ENCODE data around the gene ZNF335.
A peak's percentile ranks its signal among the peaks of the same experiment; 100 is the strongest.

The ZNF335 gene

DNA sequence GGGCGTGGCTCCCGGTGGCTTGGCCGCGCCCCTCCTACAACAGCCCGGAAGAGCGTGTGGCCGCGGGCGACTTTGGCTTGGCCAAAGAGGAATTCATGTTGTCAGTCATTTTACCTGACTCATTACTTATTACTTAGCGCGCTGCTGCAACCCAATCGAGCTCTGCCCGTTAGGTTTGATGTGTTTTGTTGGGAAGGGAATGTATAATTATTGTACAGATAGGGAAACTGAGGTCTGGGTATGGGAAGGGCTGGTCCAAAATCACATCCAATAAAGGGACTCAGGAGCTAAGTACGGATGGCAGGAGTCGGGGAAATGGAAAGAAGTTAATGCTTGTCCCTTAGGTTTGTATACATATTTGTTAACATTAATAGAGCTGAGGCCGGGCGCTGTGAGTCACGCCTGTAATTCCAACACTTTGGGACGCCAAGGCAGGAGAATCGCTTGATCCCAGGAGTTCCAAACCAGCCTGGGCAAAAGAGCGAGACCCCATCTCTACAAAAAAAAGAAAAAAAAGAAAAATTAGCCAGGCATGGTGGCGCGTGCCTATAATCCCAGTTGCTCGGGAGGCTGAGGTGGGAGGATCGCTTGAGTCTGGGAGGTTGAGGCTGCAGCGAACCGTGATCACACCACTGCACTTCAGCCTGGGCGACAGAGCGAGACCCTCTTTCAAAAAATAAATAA, 639 bp upstream of the ZNF335 start:
- Histone ChIP-seq H3K79me2 (ENCODE audit: control insufficient read depth, insufficient read depth, low read length) (peaks cover 3% of the 10 kb centered on the region), H3K79me1 (ENCODE audit: low read length) (peaks cover 12% of the 10 kb centered on the region)

DNA sequence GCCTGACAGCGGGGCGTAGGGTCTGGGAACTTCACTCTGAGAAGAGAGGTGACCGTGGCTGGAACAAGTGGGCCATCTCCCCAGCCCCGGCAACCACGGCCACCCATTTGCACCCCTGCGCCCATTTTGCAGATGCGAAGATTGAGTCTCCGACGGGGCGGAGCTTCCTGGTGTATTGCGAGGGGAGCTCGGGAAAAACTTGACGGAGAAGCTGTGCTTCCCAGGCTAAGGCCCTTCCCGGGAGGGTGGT, 653 bp downstream of the ZNF335 start:
- no peaks in the 10 kb centered on the region for H3K27me3 ChIP-seq (ENCODE audit: insufficient read depth, low read length, poor library complexity)
- peak overlapping the region; percentile 39 for H3K4me2 ChIP-seq (ENCODE audit: low read length)
- peak overlapping the region; percentile 75 for H3K4me3 ChIP-seq (ENCODE audit: low read length)
- H3K18ac ChIP-seq (ENCODE audit: low read length): no peak overlapping the region
- H2BK15ac ChIP-seq (replicated peaks; ENCODE audit: low read depth): no peak overlapping the region
- peaks cover 5% of the 10 kb centered on the region for H3K36me3 ChIP-seq (ENCODE audit: control insufficient read depth, insufficient read depth, low read length)
- H2AK5ac ChIP-seq (ENCODE audit: low read length): peak overlapping the region; percentile 22
- H3K4ac ChIP-seq (ENCODE audit: low read depth, low read length): no peak overlapping the region
- DNase-seq: no peak
- H2BK5ac ChIP-seq (ENCODE audit: low read length): no peak overlapping the region
- H2BK120ac ChIP-seq (ENCODE audit: low read depth, low read length): no peak overlapping the region
- H3K4me1 ChIP-seq (ENCODE audit: control insufficient read depth, low read depth, low read length): peaks cover 2% of the 10 kb centered on the region
- peaks cover 12% of the 10 kb centered on the region for H3K79me1 ChIP-seq (ENCODE audit: low read length)
- no peak overlapping the region for H4K8ac ChIP-seq (ENCODE audit: low read depth, low read length)
- H3K9ac ChIP-seq (ENCODE audit: low read length): peak overlapping the region; percentile 75
- peak overlapping the region; percentile 93 for H3K56ac ChIP-seq (ENCODE audit: low read length)
- WGBS (ENCODE audit: extremely low coverage, insufficient coverage, low lambda C conversion rate): no CpG with 5 or more reads among the region's 14 CpGs
- H4K5ac ChIP-seq (ENCODE audit: low read length): no peak overlapping the region
- no peak overlapping the region for H3K23ac ChIP-seq (ENCODE audit: low read length)
- no peak overlapping the region for H3K27ac ChIP-seq (ENCODE audit: low read depth, low read length)
- peaks cover 3% of the 10 kb centered on the region for H3K79me2 ChIP-seq (ENCODE audit: control insufficient read depth, insufficient read depth, low read length)

More for the DNA sequence above, 639 bp upstream of the ZNF335 start:
- H2BK5ac ChIP-seq (ENCODE audit: low read length): no peak overlapping the region
- no peak overlapping the region for H2BK120ac ChIP-seq (ENCODE audit: low read depth, low read length)
- H3K4me1 ChIP-seq (ENCODE audit: control insufficient read depth, low read depth, low read length): peaks cover 2% of the 10 kb centered on the region
- no peak overlapping the region for H3K18ac ChIP-seq (ENCODE audit: low read length)
- no peak overlapping the region for H3K4ac ChIP-seq (ENCODE audit: low read depth, low read length)
- peak overlapping the region; percentile 51 for H3K4me3 ChIP-seq (ENCODE audit: low read length)
- no peak overlapping the region for H3K27ac ChIP-seq (ENCODE audit: low read depth, low read length)
- no CpG with 5 or more reads among the region's 29 CpGs for WGBS (ENCODE audit: extremely low coverage, insufficient coverage, low lambda C conversion rate)
- no peak overlapping the region for H2AK5ac ChIP-seq (ENCODE audit: low read length)
- H3K9ac ChIP-seq (ENCODE audit: low read length): peak overlapping the region; percentile 84
- H3K23ac ChIP-seq (ENCODE audit: low read length): no peak overlapping the region
- H2BK15ac ChIP-seq (replicated peaks; ENCODE audit: low read depth): no peak overlapping the region
- peaks cover 4% of the 10 kb centered on the region for H3K36me3 ChIP-seq (ENCODE audit: control insufficient read depth, insufficient read depth, low read length)
- H3K27me3 ChIP-seq (ENCODE audit: insufficient read depth, low read length, poor library complexity): no peaks in the 10 kb centered on the region
- H4K5ac ChIP-seq (ENCODE audit: low read length): no peak overlapping the region
- no peak overlapping the region for H4K8ac ChIP-seq (ENCODE audit: low read depth, low read length)
- H3K4me2 ChIP-seq (ENCODE audit: low read length): peak overlapping the region; percentile 92
- H3K56ac ChIP-seq (ENCODE audit: low read length): peak overlapping the region; percentile 93
- no peak for DNase-seq

DNA sequence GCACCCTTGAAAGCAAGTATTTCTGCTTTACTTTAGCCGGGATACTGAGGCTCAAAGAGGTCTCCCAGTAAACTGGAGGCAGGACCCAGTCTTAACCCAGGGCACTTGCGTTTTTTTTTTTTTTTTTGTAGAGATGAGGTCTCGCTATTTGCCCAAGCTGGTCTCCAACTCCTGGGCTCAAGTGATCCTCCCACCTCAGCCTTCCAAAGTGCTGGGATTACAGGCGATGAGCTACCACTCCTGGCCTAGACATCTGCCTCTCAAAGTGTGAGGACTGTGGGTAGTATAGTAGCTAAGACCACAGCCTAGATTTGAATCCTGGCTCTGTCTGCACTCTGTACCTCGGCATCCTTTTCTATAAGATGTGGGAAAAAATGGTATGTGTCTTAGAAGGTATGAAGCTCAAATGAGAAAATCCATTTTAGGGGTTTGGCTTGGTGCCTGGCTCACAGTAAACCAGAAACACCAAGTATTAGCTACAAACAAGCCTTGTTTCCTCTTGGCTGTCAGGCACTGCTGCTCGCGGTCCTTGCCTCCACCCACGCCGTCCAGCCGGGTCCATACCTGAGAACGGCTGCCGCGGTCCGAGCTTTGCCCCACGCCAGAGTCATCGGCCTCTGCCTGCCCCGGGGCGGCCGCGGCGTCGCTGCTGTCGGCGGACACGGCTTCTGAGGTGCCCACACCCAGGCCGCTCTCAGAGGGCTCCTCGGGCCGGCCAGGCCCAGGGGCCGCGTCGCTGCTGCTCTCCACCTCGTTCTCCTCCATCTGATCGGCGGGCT, 1.2 kb downstream of the ZNF335 start:
- H3K79me1 ChIP-seq (ENCODE audit: low read length): peaks cover 12% of the 10 kb centered on the region
- no peak overlapping the region for H3K23ac ChIP-seq (ENCODE audit: low read length)
- no peak overlapping the region for H3K4ac ChIP-seq (ENCODE audit: low read depth, low read length)
- DNase-seq: no peak
- peaks cover 2% of the 10 kb centered on the region for H3K4me1 ChIP-seq (ENCODE audit: control insufficient read depth, low read depth, low read length)
- H3K56ac ChIP-seq (ENCODE audit: low read length): peak overlapping the region; percentile 93
- no peaks in the 10 kb centered on the region for H3K27me3 ChIP-seq (ENCODE audit: insufficient read depth, low read length, poor library complexity)
- no peak overlapping the region for H2BK15ac ChIP-seq (replicated peaks; ENCODE audit: low read depth)
- no peak overlapping the region for H2BK5ac ChIP-seq (ENCODE audit: low read length)
- H3K27ac ChIP-seq (ENCODE audit: low read depth, low read length): no peak overlapping the region
- peak overlapping the region; percentile 75 for H3K9ac ChIP-seq (ENCODE audit: low read length)
- peaks cover 5% of the 10 kb centered on the region for H3K36me3 ChIP-seq (ENCODE audit: control insufficient read depth, insufficient read depth, low read length)
- no peak overlapping the region for H3K18ac ChIP-seq (ENCODE audit: low read length)
- H4K5ac ChIP-seq (ENCODE audit: low read length): no peak overlapping the region
- no CpG with 5 or more reads among the region's 34 CpGs for WGBS (ENCODE audit: extremely low coverage, insufficient coverage, low lambda C conversion rate)
- peak overlapping the region; percentile 39 for H3K4me2 ChIP-seq (ENCODE audit: low read length)
- no peak overlapping the region for H2BK120ac ChIP-seq (ENCODE audit: low read depth, low read length)
- no peak overlapping the region for H4K8ac ChIP-seq (ENCODE audit: low read depth, low read length)
- H2AK5ac ChIP-seq (ENCODE audit: low read length): peak overlapping the region; percentile 58
- H3K79me2 ChIP-seq (ENCODE audit: control insufficient read depth, insufficient read depth, low read length): peaks cover 3% of the 10 kb centered on the region
- peak overlapping the region; percentile 75 for H3K4me3 ChIP-seq (ENCODE audit: low read length)

DNA sequence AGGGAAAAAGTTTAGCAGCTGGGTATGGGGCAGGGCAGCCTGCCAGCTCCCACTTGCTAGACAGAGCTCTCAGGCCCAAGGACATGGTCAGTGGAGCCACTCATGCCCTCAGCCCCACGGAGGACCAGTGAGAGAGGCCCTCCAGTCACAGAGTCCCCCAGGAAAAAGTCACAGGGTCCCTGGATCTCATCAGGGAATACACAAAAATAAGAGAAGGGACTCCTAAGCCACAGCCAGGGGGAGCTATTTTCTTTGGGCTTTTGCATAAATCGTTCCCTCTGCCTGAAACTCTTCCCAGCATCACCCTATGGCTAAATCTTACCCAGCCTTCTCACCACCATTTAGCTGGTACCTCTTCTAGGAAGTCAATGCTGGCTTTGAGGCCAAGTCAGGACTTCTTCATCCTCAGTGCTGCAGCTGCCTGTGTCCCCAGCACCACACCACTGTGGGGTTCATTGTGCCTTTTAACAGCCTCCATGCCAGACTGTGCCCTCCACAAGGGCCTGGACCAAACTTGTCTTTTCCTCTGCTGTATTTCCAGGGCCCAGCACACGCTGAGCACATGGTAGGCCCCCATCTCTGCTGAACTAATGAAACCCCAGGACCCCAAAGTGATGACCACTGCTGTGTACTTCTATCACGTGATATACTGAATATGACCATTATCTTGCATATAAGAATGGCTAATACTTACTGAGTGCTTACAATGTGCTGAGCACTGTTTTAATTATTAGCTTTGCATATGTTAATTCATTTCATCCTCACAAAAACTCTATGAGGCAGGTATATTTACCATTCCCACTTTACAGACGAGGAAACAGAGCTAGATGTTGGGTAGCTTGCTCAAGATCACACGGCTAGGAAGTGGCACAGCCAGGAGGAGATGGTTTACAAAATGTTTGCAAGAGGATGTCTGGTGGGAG, 2.0 kb downstream of the ZNF335 start:
- DNase-seq: peak; percentile 87
- H3K4me3 ChIP-seq (ENCODE audit: low read length): no peak overlapping the region
- WGBS (ENCODE audit: extremely low coverage, insufficient coverage, low lambda C conversion rate): no CpG with 5 or more reads among the region's 6 CpGs

DNA sequence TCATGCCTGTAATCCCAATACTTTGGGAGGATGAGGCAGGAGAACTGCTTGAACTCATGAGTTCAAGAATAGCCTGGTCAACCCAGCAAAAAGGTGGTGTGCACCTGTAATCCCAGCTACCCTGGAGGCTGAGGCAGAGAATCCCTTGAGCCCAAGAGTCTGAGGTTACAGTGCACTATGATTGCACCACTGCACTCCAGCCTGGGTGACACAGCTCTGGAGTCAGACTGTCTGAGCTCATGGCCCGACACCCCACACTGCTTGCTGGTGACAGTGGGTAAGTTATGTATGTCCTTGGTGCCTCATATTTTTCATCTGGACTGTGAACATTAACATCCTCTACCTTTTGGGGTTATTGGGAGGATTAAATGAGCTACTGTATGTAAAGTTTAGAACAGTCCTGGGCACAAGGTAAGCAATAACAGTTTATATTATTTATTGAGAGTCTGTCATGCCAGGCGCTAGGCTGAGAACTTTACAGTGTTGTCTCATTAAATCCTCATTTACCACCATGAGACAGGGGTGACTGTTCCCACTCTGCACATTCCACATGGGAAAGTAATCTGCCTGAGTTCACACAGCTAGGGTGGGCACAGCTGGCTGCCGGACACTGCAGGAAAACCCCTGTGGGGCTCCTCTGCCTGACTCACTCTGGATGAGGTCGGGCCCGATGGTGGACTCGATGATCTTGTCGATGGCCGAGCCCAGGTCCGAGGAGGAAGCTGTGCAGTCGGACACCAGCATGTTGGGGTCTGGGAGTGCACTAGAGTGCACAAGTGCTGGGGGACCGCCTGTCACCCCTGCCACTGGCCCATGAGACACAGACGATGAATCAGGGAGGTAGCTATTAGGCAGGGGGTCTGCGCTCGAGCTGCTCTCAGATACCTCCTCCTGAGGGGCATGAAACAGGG, 2.9 kb downstream of the ZNF335 start:
- Histone ChIP-seq H3K36me3 (ENCODE audit: control insufficient read depth, insufficient read depth, low read length) (peaks cover 8% of the 10 kb centered on the region), H2BK15ac (replicated peaks; ENCODE audit: low read depth) (no peak overlapping the region), H4K5ac (ENCODE audit: low read length) (no peak overlapping the region), H3K23ac (ENCODE audit: low read length) (no peak overlapping the region), H3K4ac (ENCODE audit: low read depth, low read length) (no peak overlapping the region), H3K9ac (ENCODE audit: low read length) (no peak overlapping the region), H2BK120ac (ENCODE audit: low read depth, low read length) (no peak overlapping the region), H3K18ac (ENCODE audit: low read length) (no peak overlapping the region), H3K4me3 (ENCODE audit: low read length) (no peak overlapping the region), H3K56ac (ENCODE audit: low read length) (peak overlapping the region; percentile 73), H4K8ac (ENCODE audit: low read depth, low read length) (no peak overlapping the region), H3K4me2 (ENCODE audit: low read length) (no peak overlapping the region), H3K27me3 (ENCODE audit: insufficient read depth, low read length, poor library complexity) (no peaks in the 10 kb centered on the region), H2AK5ac (ENCODE audit: low read length) (no peak overlapping the region), H3K79me1 (ENCODE audit: low read length) (peaks cover 12% of the 10 kb centered on the region), H2BK5ac (ENCODE audit: low read length) (no peak overlapping the region), H3K79me2 (ENCODE audit: control insufficient read depth, insufficient read depth, low read length) (peaks cover 3% of the 10 kb centered on the region), H3K4me1 (ENCODE audit: control insufficient read depth, low read depth, low read length) (peaks cover 2% of the 10 kb centered on the region), H3K27ac (ENCODE audit: low read depth, low read length) (no peak overlapping the region)
- WGBS (ENCODE audit: extremely low coverage, insufficient coverage, low lambda C conversion rate): no CpG with 5 or more reads among the region's 14 CpGs
- DNase-seq: no peak

More for the DNA sequence above, 2.0 kb downstream of the ZNF335 start:
- Histone ChIP-seq H3K9ac (ENCODE audit: low read length) (peak overlapping the region; percentile 13), H2AK5ac (ENCODE audit: low read length) (no peak overlapping the region), H2BK120ac (ENCODE audit: low read depth, low read length) (no peak overlapping the region), H2BK5ac (ENCODE audit: low read length) (no peak overlapping the region), H3K56ac (ENCODE audit: low read length) (peak overlapping the region; percentile 81), H3K36me3 (ENCODE audit: control insufficient read depth, insufficient read depth, low read length) (peaks cover 8% of the 10 kb centered on the region), H3K79me2 (ENCODE audit: control insufficient read depth, insufficient read depth, low read length) (peaks cover 3% of the 10 kb centered on the region), H3K4me2 (ENCODE audit: low read length) (no peak overlapping the region), H4K8ac (ENCODE audit: low read depth, low read length) (no peak overlapping the region), H3K4ac (ENCODE audit: low read depth, low read length) (no peak overlapping the region), H2BK15ac (replicated peaks; ENCODE audit: low read depth) (no peak overlapping the region), H3K27me3 (ENCODE audit: insufficient read depth, low read length, poor library complexity) (no peaks in the 10 kb centered on the region), H3K79me1 (ENCODE audit: low read length) (peaks cover 12% of the 10 kb centered on the region), H3K18ac (ENCODE audit: low read length) (no peak overlapping the region), H4K5ac (ENCODE audit: low read length) (no peak overlapping the region), H3K27ac (ENCODE audit: low read depth, low read length) (no peak overlapping the region), H3K4me1 (ENCODE audit: control insufficient read depth, low read depth, low read length) (peaks cover 2% of the 10 kb centered on the region), H3K23ac (ENCODE audit: low read length) (no peak overlapping the region)
